Chondrocyte (in vitro differentiated cells): ENCODE measurements around the gene GPR135. TPM values are rescaled to one million over a fixed set of nuclear protein-coding genes. Genes with fewer than 3 reads are reported as not detected.
"Not testable (repeated sequence)": the region's sequence is repeated elsewhere in the genome, so short reads cannot be mapped to it uniquely, and the experiment has no call there.

ENCODE experiments used
- DNase-seq: peaks from one replicate; pipeline ENCODE4 v3.0.0; 2021; ENCODE audit warnings: mixed read lengths, low spot score
- H3K27ac Mint-ChIP-seq: one replicate; pipeline ENCODE4 v1.8.0; 2021; ENCODE audit warnings: mild to moderate bottlenecking, moderate library complexity, mixed read lengths; ENCODE audit not compliant: unreplicated experiment
- H3K27me3 Mint-ChIP-seq: 2 replicates; pipeline ENCODE4 v1.8.0; 2021; ENCODE audit warnings: low read depth, mixed read lengths
- H3K36me3 Mint-ChIP-seq: 2 replicates; pipeline ENCODE4 v1.8.0; 2021; ENCODE audit warnings: low read depth, mixed read lengths
- H3K4me1 Mint-ChIP-seq: 2 replicates; pipeline ENCODE4 v1.8.0; 2021; ENCODE audit warnings: low read depth, mild to moderate bottlenecking, mixed read lengths
- H3K4me3 Mint-ChIP-seq: one replicate; pipeline ENCODE4 v1.8.0; 2021; ENCODE audit warnings: mild to moderate bottlenecking, moderate library complexity, mixed read lengths; ENCODE audit not compliant: unreplicated experiment
- H3K9me3 Mint-ChIP-seq: 2 replicates; pipeline ENCODE4 v1.8.0; 2021; ENCODE audit warnings: low read depth, mixed read lengths
- total RNA-seq: library from RNA; stranded (reverse); gene quantifications from 3 replicates; pipeline ENCODE4 v1.2.1, GENCODE V29; 2021
- TF ChIP-seq, protein P1 (sequence below): fragments of 200-600 bp; sonication (generic); IDR thresholded peaks from 2 replicates; pipeline ENCODE4 v1.5.0; 2021; ENCODE audit warnings: antibody characterized with exemption, mild to moderate bottlenecking, moderate library complexity

Gene GPR135
- total RNA-seq, 1 donor from 2014 or later, result 4.0 TPM

DNA sequence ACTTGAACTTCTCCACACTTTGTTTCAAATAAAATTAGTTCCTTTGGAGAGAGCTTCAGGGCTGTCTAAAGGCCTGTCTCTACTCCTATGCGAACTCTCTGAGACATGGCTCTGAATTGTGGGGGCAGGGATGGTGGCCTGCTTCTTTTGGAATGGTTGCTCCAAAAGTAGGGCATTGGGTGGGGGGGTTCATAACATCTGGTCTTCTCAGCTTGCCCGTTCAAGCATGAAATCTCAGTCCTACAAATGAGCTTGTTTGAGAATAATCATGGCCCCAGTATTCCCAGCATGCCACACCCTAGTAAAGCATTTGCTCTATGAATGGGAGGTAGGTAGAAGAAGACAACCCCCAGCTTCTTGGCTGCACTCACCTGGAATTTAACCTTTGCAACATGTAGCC, 6.7 kb downstream of the GPR135 start:
- no peak overlapping the region for H3K4me3 Mint-ChIP-seq
- peaks cover 9% of the 10 kb centered on the region for H3K9me3 Mint-ChIP-seq
- peaks cover 27% of the 10 kb centered on the region for H3K4me1 Mint-ChIP-seq
- H3K27me3 Mint-ChIP-seq, result no peaks in the 10 kb centered on the region
- H3K27ac Mint-ChIP-seq, result no peak overlapping the region
- no peak for DNase-seq
- TF ChIP-seq, protein P1, sequence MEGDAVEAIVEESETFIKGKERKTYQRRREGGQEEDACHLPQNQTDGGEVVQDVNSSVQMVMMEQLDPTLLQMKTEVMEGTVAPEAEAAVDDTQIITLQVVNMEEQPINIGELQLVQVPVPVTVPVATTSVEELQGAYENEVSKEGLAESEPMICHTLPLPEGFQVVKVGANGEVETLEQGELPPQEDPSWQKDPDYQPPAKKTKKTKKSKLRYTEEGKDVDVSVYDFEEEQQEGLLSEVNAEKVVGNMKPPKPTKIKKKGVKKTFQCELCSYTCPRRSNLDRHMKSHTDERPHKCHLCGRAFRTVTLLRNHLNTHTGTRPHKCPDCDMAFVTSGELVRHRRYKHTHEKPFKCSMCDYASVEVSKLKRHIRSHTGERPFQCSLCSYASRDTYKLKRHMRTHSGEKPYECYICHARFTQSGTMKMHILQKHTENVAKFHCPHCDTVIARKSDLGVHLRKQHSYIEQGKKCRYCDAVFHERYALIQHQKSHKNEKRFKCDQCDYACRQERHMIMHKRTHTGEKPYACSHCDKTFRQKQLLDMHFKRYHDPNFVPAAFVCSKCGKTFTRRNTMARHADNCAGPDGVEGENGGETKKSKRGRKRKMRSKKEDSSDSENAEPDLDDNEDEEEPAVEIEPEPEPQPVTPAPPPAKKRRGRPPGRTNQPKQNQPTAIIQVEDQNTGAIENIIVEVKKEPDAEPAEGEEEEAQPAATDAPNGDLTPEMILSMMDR, result no peak
- H3K36me3 Mint-ChIP-seq, result peaks cover 31% of the 10 kb centered on the region

DNA sequence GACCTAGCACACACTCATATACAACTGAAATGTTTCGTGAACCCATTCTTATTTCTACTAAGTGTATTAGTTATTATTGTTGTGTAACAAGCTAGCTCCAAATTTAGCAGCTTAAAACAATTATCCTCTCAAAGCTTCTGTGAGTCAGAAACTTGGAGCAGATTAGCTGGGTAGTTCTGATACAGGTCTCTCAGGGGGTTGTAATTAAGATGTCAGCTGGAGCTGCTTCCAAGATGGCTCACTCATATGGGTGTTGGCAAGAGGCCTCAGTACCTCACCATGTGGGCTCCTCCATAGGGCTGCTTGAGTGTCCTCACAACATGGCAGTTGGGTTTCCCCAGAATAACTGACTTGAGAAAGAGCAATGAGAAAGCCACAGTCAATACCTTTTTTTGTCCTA, 9.8 kb downstream of the GPR135 start:
- Mint-ChIP-seq H3K4me3 (no peak overlapping the region), H3K4me1 (peaks cover 28% of the 10 kb centered on the region), H3K9me3 (peaks cover 9% of the 10 kb centered on the region), H3K27ac (no peak overlapping the region), H3K27me3 (no peaks in the 10 kb centered on the region), H3K36me3 (peaks cover 23% of the 10 kb centered on the region)
- TF ChIP-seq, protein P1, result no peak
- DNase-seq, result no peak

DNA sequence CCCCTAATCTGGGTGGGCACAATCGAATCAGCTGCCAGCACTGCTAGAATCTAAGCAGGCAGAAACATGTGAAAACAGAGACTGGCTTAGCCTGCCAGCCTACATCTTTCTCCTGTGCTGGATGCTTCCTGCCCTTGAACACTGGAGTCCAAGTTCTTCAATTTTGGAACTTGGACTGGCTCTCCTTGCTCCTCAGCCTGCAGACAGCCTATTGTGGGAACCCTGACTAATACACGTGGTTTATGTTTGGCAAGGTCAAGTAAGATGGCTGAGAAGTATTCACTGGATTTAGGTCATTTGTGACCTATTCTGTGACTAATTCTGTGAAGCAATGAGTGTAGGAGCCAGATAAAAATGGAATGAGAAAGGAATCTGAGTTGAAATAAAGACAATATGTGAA, 11.0 kb downstream of the GPR135 start:
- Mint-ChIP-seq H3K27ac (peak overlapping the region; percentile 86), H3K9me3 (peaks cover 9% of the 10 kb centered on the region), H3K27me3 (no peaks in the 10 kb centered on the region), H3K4me3 (no peak overlapping the region), H3K36me3 (peaks cover 17% of the 10 kb centered on the region), H3K4me1 (peaks cover 28% of the 10 kb centered on the region)
- no peak for DNase-seq
- TF ChIP-seq, protein P1, result no peak

- no peak overlapping the region for H3K27ac Mint-ChIP-seq
- H3K36me3 Mint-ChIP-seq, result peaks cover 8% of the 10 kb centered on the region
- H3K9me3 Mint-ChIP-seq, result peaks cover under 1% of the 10 kb centered on the region
- no peak overlapping the region for H3K4me3 Mint-ChIP-seq
- H3K4me1 Mint-ChIP-seq, result peaks cover 28% of the 10 kb centered on the region
- DNase-seq, result no peak
- no peaks in the 10 kb centered on the region for H3K27me3 Mint-ChIP-seq
- TF ChIP-seq, protein P1, result no peak
Measured at GRCh38 chr14:59451849-59452248, 13.3 kb downstream of the GPR135 start.

DNA sequence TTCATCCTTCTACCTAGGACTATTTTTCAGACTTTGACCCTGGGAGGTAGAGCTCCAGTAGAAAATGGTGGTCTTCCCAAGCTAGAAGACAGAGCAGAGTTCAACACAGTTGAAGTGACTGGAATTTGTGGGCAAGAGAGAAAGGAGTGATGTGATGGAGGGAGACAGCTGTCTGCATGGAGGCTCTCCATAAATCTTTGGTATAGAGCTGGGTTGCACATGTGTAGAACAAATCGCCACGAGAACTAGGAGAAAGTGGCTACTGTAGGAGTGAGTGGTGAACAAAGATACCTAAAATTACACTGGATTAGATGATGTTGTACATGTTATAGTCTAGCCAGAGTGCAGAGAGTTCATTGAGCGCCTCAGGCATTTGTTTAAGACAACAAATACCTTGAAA, 14.5 kb downstream of the GPR135 start:
- H3K36me3 Mint-ChIP-seq, result peaks cover 3% of the 10 kb centered on the region
- H3K4me3 Mint-ChIP-seq, result no peak overlapping the region
- peaks cover 24% of the 10 kb centered on the region for H3K4me1 Mint-ChIP-seq
- H3K27me3 Mint-ChIP-seq, result no peaks in the 10 kb centered on the region
- no peaks in the 10 kb centered on the region for H3K9me3 Mint-ChIP-seq
- TF ChIP-seq, protein P1, result no peak
- H3K27ac Mint-ChIP-seq, result no peak overlapping the region
- DNase-seq, result no peak

DNA sequence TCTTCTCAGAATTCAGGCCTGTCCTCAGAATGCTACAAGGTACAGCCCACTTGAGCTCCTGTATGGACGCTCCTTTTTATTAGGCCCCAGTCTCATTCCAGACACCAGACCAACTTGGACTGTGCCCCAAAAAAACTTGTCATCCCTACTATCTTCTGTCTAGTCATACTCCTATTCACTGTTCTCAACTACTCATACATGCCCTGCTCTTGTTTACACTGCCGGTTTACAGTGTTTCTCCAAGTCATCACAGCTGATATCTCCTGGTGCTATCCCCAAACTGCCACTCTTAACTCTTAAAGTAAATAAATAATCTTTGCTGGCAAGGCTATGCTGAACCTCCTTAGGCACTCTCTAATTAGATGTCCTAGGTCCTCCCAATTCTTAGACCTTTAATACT, 16.5 kb downstream of the GPR135 start:
- not testable (repeated sequence) for H3K9me3 Mint-ChIP-seq, H3K4me3 Mint-ChIP-seq, DNase-seq, H3K36me3 Mint-ChIP-seq, H3K27me3 Mint-ChIP-seq, H3K4me1 Mint-ChIP-seq, H3K27ac Mint-ChIP-seq
